H1 (cell line): ENCODE results near the gene ZNF521.

Experiments used
- CBX8 ChIP-seq: fragments of 300-800, 300-1000 bp; sonication (generic); IDR thresholded peaks from 2 replicates; pipeline ENCODE4 v1.7.1; 2016; ENCODE audit warnings: low read depth, low read length, borderline replicate concordance
- EZH2 ChIP-seq: fragments of 200-600 bp; sonication (generic); IDR thresholded peaks from 2 replicates; pipeline ENCODE4 v1.7.1; 2012; ENCODE audit warnings: low read depth, mild to moderate bottlenecking, moderate library complexity, low read length, inconsistent platforms; ENCODE audit not compliant: severe bottlenecking
- HDAC6 ChIP-seq: IDR thresholded peaks from one replicate; pipeline ENCODE4 v1.7.1; 2012; ENCODE audit warnings: low read depth, mild to moderate bottlenecking, inconsistent platforms, low read length, moderate library complexity
- SP1 ChIP-seq: IDR thresholded peaks from 2 replicates; pipeline ENCODE4 v1.6.1; 2011; ENCODE audit warnings: low read depth, low read length
- TF ChIP-seq, protein P1 (sequence below): IDR thresholded peaks from 2 replicates; pipeline ENCODE4 v1.6.1; 2012; ENCODE audit warnings: inconsistent platforms
- TF ChIP-seq, protein P2 (sequence below): IDR thresholded peaks from 2 replicates; pipeline ENCODE4 v1.6.1; 2012; ENCODE audit warnings: inconsistent platforms
- TF ChIP-seq, protein P3 (sequence below), 3 experiments: IDR thresholded peaks; 1 replicate in 2 of 3; 2 replicates in 1 of 3; pipeline versions ENCODE4 v1.5.1 to v1.6.1; 2011; ENCODE audit warnings: low read length in 3 of 3, mild to moderate bottlenecking in 3 of 3, inconsistent platforms in 2 of 3, low read depth in 1 of 3, moderate library complexity in 1 of 3; ENCODE audit not compliant: insufficient read depth in 1 of 3; ENCODE audit errors: control extremely low read depth in 1 of 3
- TF ChIP-seq, protein P4 (sequence below): fragments of 300-600 bp; sonication (generic); IDR thresholded peaks from 2 replicates; pipeline ENCODE4 v1.7.1; 2012; ENCODE audit warnings: low read length, moderate library complexity, mild to moderate bottlenecking, inconsistent platforms; ENCODE audit not compliant: insufficient replicate concordance

DNA sequence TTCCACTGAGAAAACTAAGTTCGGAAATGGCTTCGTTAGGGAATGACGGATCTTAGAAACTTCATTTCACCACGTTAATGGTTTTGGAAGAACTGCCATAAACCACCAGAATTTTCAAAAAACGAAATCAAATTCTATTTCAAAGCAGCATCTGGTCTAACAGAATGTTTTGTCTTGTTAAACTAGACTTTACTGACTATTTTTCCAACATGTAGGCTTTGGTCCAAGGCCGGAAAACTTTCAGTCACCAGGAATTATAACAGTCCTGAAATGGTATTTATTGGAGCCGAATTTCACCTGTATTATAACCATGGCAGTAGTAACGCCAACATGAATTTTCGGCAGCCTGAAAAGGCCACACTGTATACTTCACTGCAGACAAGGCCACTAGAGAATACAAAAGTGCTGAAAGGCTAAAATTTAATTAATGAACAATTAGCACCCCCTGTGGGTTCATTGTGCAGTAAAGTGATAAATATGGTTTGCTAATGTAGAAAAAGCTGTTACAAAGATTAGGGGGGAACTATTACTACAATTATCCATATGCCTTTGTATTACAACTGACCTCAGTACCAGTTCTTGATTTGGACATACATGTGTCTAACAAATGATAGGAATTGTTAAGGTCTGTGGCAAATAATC lies 116.4 kb downstream of the ZNF521 start:
- TF ChIP-seq, protein P1, sequence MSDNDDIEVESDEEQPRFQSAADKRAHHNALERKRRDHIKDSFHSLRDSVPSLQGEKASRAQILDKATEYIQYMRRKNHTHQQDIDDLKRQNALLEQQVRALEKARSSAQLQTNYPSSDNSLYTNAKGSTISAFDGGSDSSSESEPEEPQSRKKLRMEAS = no peak
- no peak for TF ChIP-seq EZH2
- TF ChIP-seq, protein P2, sequence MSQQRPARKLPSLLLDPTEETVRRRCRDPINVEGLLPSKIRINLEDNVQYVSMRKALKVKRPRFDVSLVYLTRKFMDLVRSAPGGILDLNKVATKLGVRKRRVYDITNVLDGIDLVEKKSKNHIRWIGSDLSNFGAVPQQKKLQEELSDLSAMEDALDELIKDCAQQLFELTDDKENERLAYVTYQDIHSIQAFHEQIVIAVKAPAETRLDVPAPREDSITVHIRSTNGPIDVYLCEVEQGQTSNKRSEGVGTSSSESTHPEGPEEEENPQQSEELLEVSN = no peak
- TF ChIP-seq, protein P3, sequence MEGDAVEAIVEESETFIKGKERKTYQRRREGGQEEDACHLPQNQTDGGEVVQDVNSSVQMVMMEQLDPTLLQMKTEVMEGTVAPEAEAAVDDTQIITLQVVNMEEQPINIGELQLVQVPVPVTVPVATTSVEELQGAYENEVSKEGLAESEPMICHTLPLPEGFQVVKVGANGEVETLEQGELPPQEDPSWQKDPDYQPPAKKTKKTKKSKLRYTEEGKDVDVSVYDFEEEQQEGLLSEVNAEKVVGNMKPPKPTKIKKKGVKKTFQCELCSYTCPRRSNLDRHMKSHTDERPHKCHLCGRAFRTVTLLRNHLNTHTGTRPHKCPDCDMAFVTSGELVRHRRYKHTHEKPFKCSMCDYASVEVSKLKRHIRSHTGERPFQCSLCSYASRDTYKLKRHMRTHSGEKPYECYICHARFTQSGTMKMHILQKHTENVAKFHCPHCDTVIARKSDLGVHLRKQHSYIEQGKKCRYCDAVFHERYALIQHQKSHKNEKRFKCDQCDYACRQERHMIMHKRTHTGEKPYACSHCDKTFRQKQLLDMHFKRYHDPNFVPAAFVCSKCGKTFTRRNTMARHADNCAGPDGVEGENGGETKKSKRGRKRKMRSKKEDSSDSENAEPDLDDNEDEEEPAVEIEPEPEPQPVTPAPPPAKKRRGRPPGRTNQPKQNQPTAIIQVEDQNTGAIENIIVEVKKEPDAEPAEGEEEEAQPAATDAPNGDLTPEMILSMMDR (IDR thresholded peaks at IDR 0.05; ENCODE audit: control extremely low read depth in 1 of 3, insufficient read depth in 1 of 3, low read depth in 1 of 3, low read length in 3 of 3) = no peak
- no peak for TF ChIP-seq CBX8
- TF ChIP-seq, protein P4, sequence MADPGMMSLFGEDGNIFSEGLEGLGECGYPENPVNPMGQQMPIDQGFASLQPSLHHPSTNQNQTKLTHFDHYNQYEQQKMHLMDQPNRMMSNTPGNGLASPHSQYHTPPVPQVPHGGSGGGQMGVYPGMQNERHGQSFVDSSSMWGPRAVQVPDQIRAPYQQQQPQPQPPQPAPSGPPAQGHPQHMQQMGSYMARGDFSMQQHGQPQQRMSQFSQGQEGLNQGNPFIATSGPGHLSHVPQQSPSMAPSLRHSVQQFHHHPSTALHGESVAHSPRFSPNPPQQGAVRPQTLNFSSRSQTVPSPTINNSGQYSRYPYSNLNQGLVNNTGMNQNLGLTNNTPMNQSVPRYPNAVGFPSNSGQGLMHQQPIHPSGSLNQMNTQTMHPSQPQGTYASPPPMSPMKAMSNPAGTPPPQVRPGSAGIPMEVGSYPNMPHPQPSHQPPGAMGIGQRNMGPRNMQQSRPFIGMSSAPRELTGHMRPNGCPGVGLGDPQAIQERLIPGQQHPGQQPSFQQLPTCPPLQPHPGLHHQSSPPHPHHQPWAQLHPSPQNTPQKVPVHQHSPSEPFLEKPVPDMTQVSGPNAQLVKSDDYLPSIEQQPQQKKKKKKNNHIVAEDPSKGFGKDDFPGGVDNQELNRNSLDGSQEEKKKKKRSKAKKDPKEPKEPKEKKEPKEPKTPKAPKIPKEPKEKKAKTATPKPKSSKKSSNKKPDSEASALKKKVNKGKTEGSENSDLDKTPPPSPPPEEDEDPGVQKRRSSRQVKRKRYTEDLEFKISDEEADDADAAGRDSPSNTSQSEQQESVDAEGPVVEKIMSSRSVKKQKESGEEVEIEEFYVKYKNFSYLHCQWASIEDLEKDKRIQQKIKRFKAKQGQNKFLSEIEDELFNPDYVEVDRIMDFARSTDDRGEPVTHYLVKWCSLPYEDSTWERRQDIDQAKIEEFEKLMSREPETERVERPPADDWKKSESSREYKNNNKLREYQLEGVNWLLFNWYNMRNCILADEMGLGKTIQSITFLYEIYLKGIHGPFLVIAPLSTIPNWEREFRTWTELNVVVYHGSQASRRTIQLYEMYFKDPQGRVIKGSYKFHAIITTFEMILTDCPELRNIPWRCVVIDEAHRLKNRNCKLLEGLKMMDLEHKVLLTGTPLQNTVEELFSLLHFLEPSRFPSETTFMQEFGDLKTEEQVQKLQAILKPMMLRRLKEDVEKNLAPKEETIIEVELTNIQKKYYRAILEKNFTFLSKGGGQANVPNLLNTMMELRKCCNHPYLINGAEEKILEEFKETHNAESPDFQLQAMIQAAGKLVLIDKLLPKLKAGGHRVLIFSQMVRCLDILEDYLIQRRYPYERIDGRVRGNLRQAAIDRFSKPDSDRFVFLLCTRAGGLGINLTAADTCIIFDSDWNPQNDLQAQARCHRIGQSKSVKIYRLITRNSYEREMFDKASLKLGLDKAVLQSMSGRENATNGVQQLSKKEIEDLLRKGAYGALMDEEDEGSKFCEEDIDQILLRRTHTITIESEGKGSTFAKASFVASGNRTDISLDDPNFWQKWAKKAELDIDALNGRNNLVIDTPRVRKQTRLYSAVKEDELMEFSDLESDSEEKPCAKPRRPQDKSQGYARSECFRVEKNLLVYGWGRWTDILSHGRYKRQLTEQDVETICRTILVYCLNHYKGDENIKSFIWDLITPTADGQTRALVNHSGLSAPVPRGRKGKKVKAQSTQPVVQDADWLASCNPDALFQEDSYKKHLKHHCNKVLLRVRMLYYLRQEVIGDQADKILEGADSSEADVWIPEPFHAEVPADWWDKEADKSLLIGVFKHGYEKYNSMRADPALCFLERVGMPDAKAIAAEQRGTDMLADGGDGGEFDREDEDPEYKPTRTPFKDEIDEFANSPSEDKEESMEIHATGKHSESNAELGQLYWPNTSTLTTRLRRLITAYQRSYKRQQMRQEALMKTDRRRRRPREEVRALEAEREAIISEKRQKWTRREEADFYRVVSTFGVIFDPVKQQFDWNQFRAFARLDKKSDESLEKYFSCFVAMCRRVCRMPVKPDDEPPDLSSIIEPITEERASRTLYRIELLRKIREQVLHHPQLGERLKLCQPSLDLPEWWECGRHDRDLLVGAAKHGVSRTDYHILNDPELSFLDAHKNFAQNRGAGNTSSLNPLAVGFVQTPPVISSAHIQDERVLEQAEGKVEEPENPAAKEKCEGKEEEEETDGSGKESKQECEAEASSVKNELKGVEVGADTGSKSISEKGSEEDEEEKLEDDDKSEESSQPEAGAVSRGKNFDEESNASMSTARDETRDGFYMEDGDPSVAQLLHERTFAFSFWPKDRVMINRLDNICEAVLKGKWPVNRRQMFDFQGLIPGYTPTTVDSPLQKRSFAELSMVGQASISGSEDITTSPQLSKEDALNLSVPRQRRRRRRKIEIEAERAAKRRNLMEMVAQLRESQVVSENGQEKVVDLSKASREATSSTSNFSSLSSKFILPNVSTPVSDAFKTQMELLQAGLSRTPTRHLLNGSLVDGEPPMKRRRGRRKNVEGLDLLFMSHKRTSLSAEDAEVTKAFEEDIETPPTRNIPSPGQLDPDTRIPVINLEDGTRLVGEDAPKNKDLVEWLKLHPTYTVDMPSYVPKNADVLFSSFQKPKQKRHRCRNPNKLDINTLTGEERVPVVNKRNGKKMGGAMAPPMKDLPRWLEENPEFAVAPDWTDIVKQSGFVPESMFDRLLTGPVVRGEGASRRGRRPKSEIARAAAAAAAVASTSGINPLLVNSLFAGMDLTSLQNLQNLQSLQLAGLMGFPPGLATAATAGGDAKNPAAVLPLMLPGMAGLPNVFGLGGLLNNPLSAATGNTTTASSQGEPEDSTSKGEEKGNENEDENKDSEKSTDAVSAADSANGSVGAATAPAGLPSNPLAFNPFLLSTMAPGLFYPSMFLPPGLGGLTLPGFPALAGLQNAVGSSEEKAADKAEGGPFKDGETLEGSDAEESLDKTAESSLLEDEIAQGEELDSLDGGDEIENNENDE = no peak
- no peak for TF ChIP-seq SP1
- no peak for TF ChIP-seq HDAC6
